ENCODE data around the gene LTB4R.

Gene LTB4R, protein sequence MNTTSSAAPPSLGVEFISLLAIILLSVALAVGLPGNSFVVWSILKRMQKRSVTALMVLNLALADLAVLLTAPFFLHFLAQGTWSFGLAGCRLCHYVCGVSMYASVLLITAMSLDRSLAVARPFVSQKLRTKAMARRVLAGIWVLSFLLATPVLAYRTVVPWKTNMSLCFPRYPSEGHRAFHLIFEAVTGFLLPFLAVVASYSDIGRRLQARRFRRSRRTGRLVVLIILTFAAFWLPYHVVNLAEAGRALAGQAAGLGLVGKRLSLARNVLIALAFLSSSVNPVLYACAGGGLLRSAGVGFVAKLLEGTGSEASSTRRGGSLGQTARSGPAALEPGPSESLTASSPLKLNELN

GRCh38 chr14:24310646-24311604 is at the start of gene LTB4R:
Gene LTB4R, plus strand, starts transcription at chr14:24311502. Its CDS starts 4,150 bp downstream, at chr14:24315652.
- no peak for DNase-seq (ENCODE audit: low read depth in 2 of 2)

GRCh38 chr14:24261969-24262327 is 49.4 kb upstream of the LTB4R start:
- no peak for DNase-seq (ENCODE audit: low read depth in 2 of 2)

- no peak for DNase-seq (ENCODE audit: low read depth in 2 of 2)
Measured at GRCh38 chr14:24262821-24263733, 48.2 kb upstream of the LTB4R start, which contains the start of gene TGM1. Gene TGM1, minus strand, starts transcription at chr14:24263177. Its CDS starts 825 bp downstream, at chr14:24262352.

DNA sequence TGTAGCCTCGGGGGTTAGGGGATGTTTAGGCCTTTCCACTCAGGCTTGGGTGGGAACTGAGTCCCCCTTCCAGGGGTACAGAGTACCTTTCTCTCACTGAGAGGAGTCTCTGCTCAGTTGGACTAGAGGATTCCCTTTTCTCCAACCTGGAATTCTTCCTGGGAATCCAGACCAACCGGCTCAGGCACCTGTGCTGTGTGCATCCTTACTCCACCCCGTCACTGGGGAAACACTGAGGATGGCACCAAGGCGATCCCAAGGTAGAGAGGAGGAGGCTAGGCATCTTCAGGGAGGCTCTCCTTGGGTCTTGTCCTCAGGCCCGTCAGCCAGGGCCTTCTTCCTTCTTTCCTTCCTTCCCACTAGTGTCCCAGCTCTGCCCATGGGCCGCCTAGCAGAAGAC is 47.5 kb upstream of the LTB4R start:
- DNase-seq (ENCODE audit: low read depth in 2 of 2) = no peak

DNA sequence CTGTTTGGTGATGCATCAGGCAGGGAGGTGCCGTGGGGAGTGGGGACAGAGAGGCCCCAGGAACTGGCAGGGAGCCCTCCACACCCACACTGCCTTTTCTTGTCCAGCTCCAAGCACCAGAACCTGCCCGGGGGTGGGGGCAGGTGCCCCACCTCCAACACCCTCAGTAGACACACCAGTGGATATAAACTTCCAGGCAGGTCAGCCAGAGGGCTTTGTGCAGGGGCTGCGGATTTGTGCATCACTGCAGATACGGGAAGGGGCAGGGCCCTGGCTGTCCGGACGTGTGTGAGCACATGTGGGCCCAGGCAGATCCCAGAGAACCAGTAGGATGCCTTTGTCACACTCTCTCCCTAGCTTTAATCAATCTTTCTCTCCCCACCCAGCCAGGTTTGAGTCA is 47.0 kb upstream of the LTB4R start:
- DNase-seq (ENCODE audit: low read depth in 2 of 2) = no peak

- DNase-seq (ENCODE audit: low read depth in 2 of 2) = no peak
Measured at GRCh38 chr14:24266344-24267244, 44.7 kb upstream of the LTB4R start.

DNA sequence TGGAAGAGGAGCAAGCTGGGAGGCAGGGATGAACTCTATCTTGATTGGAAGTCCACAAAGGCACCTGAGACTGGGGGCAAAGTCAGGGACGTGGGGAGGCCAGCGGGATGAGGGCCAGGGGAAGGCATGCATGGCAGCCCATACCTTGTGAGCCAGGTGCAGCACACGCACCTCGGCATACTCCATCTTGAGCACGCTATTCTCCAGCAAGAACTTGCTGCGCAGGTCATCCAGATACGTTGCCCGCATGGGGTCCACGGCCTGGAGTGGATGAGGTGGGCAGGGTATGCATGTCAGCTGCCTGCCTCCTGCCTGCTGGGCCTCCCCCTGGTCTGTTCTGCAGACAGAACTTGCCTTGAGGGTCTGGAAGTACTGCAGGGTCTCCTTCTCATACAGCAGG is 43.8 kb upstream of the LTB4R start:
- DNase-seq (ENCODE audit: low read depth in 2 of 2) = no peak

- DNase-seq (ENCODE audit: low read depth in 2 of 2) = no peak
Measured at GRCh38 chr14:24268225-24268624, 43.1 kb upstream of the LTB4R start.

DNA sequence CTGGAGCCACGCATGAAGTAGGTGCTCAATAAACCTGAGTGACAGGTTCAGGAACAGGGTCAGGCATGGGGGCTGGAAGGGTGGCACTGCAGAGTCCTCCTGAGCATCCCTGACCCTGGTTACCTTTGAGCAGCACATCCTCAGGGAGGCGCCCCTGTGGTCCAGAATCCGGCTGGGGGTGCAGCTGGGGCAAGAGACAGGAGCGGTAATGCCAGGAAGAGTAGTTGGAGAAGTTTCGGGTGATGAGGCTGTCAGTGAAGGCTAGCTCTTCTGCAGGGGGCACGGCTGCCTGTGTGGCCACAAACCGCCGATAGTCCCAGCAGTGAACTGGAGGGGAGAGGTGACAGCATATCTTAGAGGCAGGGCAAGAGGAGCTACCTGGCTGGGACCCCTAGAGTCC is 41.9 kb upstream of the LTB4R start:
- no peak for DNase-seq (ENCODE audit: low read depth in 2 of 2)

GRCh38 chr14:24269910-24270536 is 41.3 kb upstream of the LTB4R start:
- DNase-seq (ENCODE audit: low read depth in 2 of 2) = no peak

DNA sequence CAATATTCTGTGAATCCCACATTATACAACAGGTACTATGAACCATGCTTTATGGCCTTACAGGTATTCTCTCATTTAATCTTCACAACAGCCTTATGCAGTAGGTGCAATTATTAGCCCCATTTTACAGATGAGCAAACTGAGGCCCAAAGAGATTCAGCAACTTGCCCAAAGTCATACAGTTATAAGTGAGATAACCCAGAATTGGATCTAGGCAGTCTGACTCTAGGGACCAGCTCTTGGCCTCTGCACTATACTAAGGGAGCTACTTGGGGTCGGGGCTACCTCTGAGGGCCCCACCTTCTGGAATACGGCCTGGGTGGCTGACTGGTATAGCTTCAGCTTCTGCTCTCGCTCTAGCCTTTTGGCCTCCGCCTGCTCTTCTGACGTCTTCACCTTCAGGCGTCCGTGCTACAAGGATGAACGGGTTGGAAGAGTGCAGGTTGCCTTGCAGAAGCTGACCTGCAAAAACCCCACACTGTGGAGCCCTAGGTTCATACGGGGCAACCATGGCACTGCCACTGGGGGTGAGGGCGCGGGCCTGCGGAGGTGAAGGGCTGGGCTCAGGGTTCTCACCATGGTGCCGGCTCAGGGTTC is 40.7 kb upstream of the LTB4R start:
- no peak for DNase-seq (ENCODE audit: low read depth in 2 of 2)

DNA sequence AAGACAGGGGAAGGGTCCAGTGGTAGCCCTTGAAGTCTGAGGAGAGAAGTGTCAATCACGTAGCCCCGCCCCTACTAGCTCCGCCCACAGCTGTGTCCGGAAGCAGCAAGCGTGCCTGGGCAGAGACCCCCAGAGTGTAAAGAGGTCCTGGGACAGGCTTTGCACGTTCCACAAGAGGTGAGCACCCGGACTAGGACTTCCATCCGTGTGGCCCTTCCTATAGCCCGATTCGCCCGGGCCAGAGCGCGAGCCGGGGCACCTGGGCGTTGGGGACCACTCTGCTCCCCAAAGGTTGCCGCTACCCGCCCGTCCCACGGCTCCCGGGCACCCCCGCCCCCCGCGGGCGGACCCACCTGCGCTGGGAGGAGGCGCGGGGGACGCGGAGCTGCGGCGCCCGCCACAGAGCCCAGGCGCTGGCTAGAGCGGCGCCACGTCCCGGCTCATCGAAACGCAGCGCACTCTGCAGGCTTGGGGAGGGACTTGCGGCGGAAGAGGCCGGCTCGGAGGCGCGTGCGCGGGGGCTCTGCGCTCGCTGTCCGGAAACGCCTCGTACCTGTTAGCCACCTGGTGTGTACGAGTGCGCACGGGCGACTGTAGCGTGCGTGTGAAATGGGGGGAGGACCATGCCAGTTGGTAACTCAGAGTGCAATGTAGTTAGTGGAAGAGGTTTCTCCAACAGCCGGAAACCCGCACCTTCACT is 40.0 kb upstream of the LTB4R start, which contains the start of gene RABGGTA:
TSS of gene RABGGTA (minus strand) at position 464 of the 700 bp plus-strand sequence. CDS start 482 bp downstream, outside the sequence.
- peak; percentile 79 to 81 for DNase-seq (ENCODE audit: low read depth in 2 of 2)

GRCh38 chr14:24271834-24272263 is 39.5 kb upstream of the LTB4R start:
- no peak for DNase-seq (ENCODE audit: low read depth in 2 of 2)

- DNase-seq (ENCODE audit: low read depth in 2 of 2) = no peak
Measured at GRCh38 chr14:24272467-24272866, 38.8 kb upstream of the LTB4R start.

- no peak for DNase-seq (ENCODE audit: low read depth in 2 of 2)
Measured at GRCh38 chr14:24273422-24273998, 37.8 kb upstream of the LTB4R start.

DNA sequence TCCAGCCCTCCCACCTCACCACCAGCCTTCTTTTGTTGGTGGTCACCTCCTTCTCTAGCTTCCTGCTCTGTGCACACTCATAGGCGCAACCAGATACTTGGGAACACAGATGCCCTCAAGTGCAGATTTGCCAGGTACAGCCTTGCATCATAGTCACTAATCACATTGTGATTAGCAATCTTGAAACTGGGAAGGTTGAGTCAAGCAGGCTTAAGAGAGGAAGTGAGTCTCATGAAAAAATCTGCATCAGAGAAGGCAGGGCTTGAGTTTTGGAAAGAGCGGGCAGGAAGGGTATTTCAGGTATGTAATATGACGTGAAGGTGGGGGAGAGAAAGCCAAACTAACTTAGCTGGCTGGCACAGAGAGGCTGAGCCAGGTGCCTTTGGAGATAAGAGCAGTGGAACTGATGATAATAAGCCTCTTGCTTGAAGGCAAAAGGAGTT is 37.2 kb upstream of the LTB4R start:
- DNase-seq (ENCODE audit: low read depth in 2 of 2) = no peak

DNA sequence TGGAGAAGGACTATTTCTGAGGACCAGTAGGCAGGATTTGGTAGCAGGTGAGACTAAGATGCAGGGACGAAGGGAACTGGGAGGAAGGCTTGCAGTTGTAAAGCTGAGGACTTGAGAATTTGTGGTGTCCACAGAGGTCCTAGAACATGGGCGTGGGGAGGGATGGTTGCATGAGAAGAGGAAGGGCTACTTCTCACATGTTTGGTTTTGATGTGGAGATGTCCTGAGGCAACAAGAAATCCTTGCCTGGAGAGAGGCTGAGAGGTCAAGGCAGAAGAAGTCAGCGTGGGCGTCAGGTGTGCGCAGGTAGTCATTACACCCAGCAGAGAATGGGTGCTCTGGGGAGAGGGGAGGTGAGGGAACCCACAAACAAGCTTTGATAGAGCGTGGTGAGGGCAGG is 34.2 kb upstream of the LTB4R start:
- DNase-seq (ENCODE audit: low read depth in 2 of 2) = no peak

GRCh38 chr14:24277606-24278321 is 33.5 kb upstream of the LTB4R start:
- no peak for DNase-seq (ENCODE audit: low read depth in 2 of 2)
